ENCODE results near the gene FGF23.
"Not testable (repeated sequence)": the region's sequence is repeated elsewhere in the genome, so short reads cannot be mapped to it uniquely, and the experiment has no call there.

The FGF23 gene

GRCh38 chr12:4379405-4379804, at the start of gene FGF23:
TSS of gene FGF23 (minus strand) at chr12:4379712. CDS start at chr12:4379582, 130 bp downstream.
- no peak for DNase-seq (ENCODE audit: low read depth, low spot score)

- DNase-seq (ENCODE audit: low read depth, low spot score), result no peak
Observed at GRCh38 chr12:4424422-4424821, 44.9 kb upstream of the FGF23 start.

GRCh38 chr12:4423528-4424195, 44.1 kb upstream of the FGF23 start:
- DNase-seq (ENCODE audit: low read depth, low spot score), result no peak

DNA sequence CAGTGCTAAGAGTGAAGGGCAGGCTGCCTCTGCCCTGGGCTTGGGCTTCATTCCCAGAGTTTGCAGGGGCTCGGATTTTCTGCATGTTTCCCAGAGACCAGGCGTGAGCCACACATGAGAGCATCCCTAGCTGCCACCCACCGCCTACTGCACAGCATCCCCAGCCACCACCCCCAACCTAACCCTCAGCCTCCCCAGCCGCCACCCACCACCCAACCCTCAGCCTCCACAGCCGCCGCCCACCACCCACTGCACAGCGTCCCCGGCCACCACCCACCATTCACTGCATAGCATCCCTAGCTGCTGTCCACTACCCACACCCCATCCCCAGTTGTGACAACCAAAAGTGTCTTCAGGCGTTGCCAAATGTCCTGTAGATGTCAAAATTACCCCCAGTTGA, 43.5 kb upstream of the FGF23 start:
- DNase-seq (ENCODE audit: low read depth, low spot score), result no peak

- DNase-seq (ENCODE audit: low read depth, low spot score), result no peak
Observed at GRCh38 chr12:4421590-4422031, 42.1 kb upstream of the FGF23 start.

GRCh38 chr12:4420138-4420670, 40.7 kb upstream of the FGF23 start:
- no peak for DNase-seq (ENCODE audit: low read depth, low spot score)

DNA sequence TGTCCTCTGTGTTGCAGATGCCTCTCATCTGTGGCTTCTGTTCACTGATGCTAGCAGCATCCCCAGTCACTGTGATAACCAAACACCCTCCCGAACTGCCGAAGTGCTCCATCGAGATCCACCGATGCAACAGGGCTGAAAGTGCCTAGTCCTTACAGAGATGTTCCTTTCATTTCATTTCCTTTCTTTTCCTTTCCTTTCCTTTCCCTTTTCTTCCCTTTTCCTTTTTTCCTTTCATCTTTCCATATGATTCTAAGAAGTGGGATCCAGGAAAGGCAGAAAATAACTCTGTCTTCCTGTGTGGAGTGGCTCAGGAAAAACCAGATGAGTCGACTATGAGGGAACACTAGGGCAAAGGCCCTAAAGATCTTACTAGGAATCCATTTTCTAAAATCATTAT, 39.4 kb upstream of the FGF23 start:
- no peak for DNase-seq (ENCODE audit: low read depth, low spot score)

DNA sequence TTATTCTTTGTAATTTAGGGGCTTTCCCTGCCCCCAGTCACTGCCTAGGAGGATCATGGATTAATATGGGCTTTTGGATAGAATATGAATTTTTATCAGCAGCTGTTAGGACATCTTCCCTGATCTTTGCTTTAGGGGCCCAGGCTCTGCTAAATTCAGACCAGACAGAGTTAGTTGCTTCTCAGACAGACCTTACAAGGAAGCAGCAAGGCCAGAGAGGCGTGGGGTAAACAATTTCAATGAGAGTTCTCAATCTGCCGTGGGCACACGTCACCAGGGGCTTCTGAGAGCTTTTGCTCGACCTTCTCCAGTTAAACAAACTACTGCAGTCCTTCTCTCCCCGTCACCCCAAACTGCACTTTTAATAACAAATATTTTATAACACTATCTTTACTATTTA, 38.4 kb upstream of the FGF23 start:
- no peak for DNase-seq (ENCODE audit: low read depth, low spot score)

GRCh38 chr12:4417455-4417854, 37.9 kb upstream of the FGF23 start:
- no peak for DNase-seq (ENCODE audit: low read depth, low spot score)

GRCh38 chr12:4416276-4416675, 36.8 kb upstream of the FGF23 start:
- DNase-seq (ENCODE audit: low read depth, low spot score), result no peak

- no peak for DNase-seq (ENCODE audit: low read depth, low spot score)
Observed at GRCh38 chr12:4412465-4412864, 33.0 kb upstream of the FGF23 start.

- DNase-seq (ENCODE audit: low read depth, low spot score), result no peak
Observed at GRCh38 chr12:4412056-4412455, 32.5 kb upstream of the FGF23 start.

DNA sequence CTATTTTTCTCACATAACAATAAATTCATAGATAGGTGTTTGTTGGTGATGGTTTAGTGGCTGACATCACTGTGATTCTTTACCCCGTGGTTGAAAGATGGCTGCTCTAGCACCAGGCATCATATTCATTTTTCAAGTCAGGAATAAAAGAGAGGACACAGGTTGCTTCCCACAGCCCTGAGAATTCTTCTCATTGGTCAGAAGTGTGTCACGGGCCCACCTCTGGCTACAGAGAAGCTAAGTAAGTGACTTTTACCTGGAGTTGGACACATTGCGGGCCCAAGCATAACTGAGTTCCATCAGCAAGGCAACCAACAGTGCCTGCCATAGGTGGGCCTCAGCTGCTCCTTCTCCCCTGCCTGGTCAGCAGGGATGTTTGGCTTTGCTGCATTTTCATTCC, 27.6 kb upstream of the FGF23 start:
- no peak for DNase-seq (ENCODE audit: low read depth, low spot score)

- not testable (repeated sequence) for DNase-seq (ENCODE audit: low read depth, low spot score)
Observed at GRCh38 chr12:4404877-4405637, 25.5 kb upstream of the FGF23 start.

- DNase-seq (ENCODE audit: low read depth, low spot score), result no peak
Observed at GRCh38 chr12:4402996-4403395, 23.5 kb upstream of the FGF23 start.

GRCh38 chr12:4401117-4401516, 21.6 kb upstream of the FGF23 start:
- no peak for DNase-seq (ENCODE audit: low read depth, low spot score)

DNA sequence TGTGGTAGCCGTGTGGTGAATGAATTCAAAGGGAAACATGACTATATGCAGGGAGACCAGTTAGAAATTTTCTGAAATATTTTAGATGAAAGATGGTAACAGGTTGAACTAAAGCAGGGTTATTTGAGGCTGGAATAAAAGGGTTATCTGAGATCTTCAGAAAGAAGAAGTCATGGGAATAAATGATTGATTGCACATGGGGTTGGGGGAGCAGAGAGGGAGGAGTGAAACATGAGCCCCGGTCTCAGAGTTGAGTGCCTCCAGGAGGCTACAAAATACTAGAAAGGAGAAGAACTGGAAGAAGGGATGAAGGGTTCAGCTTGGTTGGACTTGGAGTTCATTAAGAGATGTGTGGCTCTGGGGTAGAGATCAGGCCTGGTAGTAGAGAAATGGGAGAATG, 16.3 kb upstream of the FGF23 start:
- no peak for DNase-seq (ENCODE audit: low read depth, low spot score)

DNA sequence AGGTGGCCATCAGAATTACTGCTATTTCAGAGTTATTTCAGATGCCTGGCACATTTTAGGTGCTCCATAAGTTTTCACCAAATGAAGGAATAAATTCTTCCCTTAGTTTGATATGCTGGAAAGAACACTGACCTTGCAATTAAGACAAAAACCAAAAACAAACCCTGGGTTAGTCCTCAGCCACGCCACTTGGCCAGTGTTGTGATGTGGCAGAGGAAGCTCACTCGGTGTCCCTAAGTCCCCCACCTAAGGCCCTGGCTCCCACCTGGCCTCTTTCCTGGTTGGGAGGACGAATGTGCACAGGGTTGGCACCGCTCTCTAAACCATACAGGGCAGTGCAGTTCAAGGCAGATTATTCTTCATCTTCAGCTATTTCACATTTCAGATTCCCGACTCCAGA, 13.7 kb upstream of the FGF23 start:
- DNase-seq (ENCODE audit: low read depth, low spot score), result no peak

- DNase-seq (ENCODE audit: low read depth, low spot score), result no peak
Observed at GRCh38 chr12:4392223-4392742, 12.8 kb upstream of the FGF23 start.

- DNase-seq (ENCODE audit: low read depth, low spot score), result no peak
Observed at GRCh38 chr12:4388662-4389061, 9.2 kb upstream of the FGF23 start.

GRCh38 chr12:4388032-4388431, 8.5 kb upstream of the FGF23 start:
- DNase-seq (ENCODE audit: low read depth, low spot score), result no peak

- no peak for DNase-seq (ENCODE audit: low read depth, low spot score)
Observed at GRCh38 chr12:4387607-4388006, 8.1 kb upstream of the FGF23 start.

- no peak for DNase-seq (ENCODE audit: low read depth, low spot score)
Observed at GRCh38 chr12:4386801-4387200, 7.3 kb upstream of the FGF23 start.
